Esophagus muscularis mucosa (tissue), 4 donors: ENCODE data around the gene TENT5C. TPM values are rescaled to one million over a fixed set of nuclear protein-coding genes. Genes with fewer than 3 reads are reported as not detected.

Source experiments
- DNase-seq: peaks from one replicate; pipeline ENCODE4 v3.0.0-alpha.2; 2017; ENCODE audit errors: extremely low spot score
- H3K27ac ChIP-seq, 4 donors: fragments of 200-600 bp; sonication (generic); replicated peaks in 1 of 4; 1 replicate in 3 of 4; 2 replicates in 1 of 4; pipeline ENCODE4 v1.5.1; 2016 to 2019; ENCODE audit warnings: mild to moderate bottlenecking in 1 of 4
- H3K27me3 ChIP-seq, 4 donors: fragments of 200-600 bp; sonication (generic); one replicate each; pipeline versions ENCODE4 v1.5.1 to v1.6.0; 2016 to 2019
- H3K36me3 ChIP-seq, 4 donors: fragments of 200-600 bp; sonication (generic); one replicate each; pipeline ENCODE4 v1.5.1; 2016 to 2019
- H3K4me1 ChIP-seq, 4 donors: fragments of 200-600 bp; sonication (generic); one replicate each; pipeline ENCODE4 v1.5.1; 2016 to 2019
- H3K4me3 ChIP-seq, 4 donors: fragments of 200-600 bp; sonication (generic); 1 replicate in 2 of 4; 2 replicates in 2 of 4; pipeline ENCODE4 v1.5.1; 2016 to 2019; ENCODE audit warnings: mild to moderate bottlenecking in 4 of 4, moderate library complexity in 1 of 4
- H3K9me3 ChIP-seq, 4 donors: fragments of 200-600 bp; sonication (generic); 1 replicate in 3 of 4; 2 replicates in 1 of 4; pipeline ENCODE4 v1.5.1; 2016 to 2019
- CTCF ChIP-seq, 3 experiments: fragments of 200-600 bp in 2 of 3; fragments of 450-650 bp in 1 of 3; sonication (generic) in 2 of 3; IDR thresholded peaks; one replicate each; pipeline ENCODE4 v1.5.1; 2017 to 2019; ENCODE audit warnings: antibody characterized with exemption in 3 of 3, mild to moderate bottlenecking in 2 of 3, moderate library complexity in 1 of 3
- EP300 ChIP-seq: sonication (generic); formaldehyde crosslinking; IDR thresholded peaks from one replicate; pipeline ENCODE4 v1.6.1; 2017; ENCODE audit warnings: antibody characterized with exemption
- POLR2A ChIP-seq: fragments of 450-650 bp; IDR thresholded peaks from one replicate; pipeline ENCODE4 v1.6.1; 2017; ENCODE audit warnings: antibody characterized with exemption, moderate library complexity, mild to moderate bottlenecking, low read depth
- POLR2AphosphoS5 ChIP-seq, 2 donors: sonication (generic); formaldehyde crosslinking; IDR thresholded peaks; one replicate each; pipeline ENCODE4 v1.6.1; 2017; ENCODE audit warnings: antibody characterized with exemption in 2 of 2
- WGBS: methylation state at CpG from one replicate; pipeline ENCODE4 v1.1.5; 2018; 5-methylcytosine and 5-hydroxymethylcytosine counted together
- intact Hi-C: fragments of 100-400 bp; cut with DNase I; formaldehyde crosslinking; loops from one replicate; pipeline ENCODE4 v1.15.1; 2023
- total RNA-seq, 4 donors: library from RNA; depleted of rRNA; stranded (reverse); fragments of >200 nt; gene quantifications; one replicate each; pipeline versions ENCODE4 v1.1.0 to v1.2.1, GENCODE V29; 2016

The TENT5C gene
- total RNA-seq, 4 donors from 2014 or later: 0.92 to 6.8 (median 2.5) TPM

DNA sequence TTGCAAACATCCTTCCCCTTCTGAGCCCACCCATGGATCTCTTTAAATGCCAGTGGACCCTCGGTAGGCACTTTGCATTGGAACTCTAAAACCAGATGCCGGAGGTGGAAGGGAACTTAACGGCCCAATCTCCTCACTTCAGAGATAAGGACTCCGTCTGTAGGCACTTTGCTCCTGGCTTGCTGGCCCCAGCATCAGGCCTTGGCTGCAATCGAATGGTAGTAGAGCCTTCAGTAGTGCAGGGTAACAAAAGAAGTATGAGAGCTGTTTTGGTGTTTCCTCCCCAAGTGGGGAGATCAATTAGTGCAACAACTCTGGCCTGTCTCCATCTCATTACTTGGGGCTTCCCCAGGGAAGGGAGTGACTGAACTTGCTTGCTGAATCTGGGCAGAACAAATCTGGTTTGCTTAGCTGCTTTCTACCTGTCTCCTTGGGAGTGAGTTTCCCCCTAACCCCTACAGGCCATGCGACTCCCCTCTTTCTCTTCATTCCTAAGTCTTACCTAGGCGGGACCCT lies 70.8 kb downstream of the TENT5C start:
- intact Hi-C loops: no loop called here
- WGBS: 84% methylated on average over 3 of the region's 7 CpGs
- H3K4me3 ChIP-seq: no peak overlapping the region
- H3K4me1 ChIP-seq: peaks cover 11 to 44% (median 18%) of the 10 kb centered on the region in 4 donors
- H3K36me3 ChIP-seq: no peaks in the 10 kb centered on the region
- TF ChIP-seq CTCF (IDR thresholded peaks at IDR 0.05) (no peak), EP300 (no peak), POLR2A (no peak), POLR2AphosphoS5 (IDR thresholded peaks at IDR 0.05) (no peak)
- no peak overlapping the region for H3K27ac ChIP-seq
- no peaks in the 10 kb centered on the region for H3K9me3 ChIP-seq
- no peaks in the 10 kb centered on the region for H3K27me3 ChIP-seq
- no peak for DNase-seq

Other genes starting within 250 kb of the TENT5C start
- gene MAN1A2, start 238.6 kb upstream of the TENT5C start, total RNA-seq: 10 to 100 TPM; 45.4 to 51.7 (median 48.3) TPM